Duodenal mucosa (tissue), 2 donors: ENCODE measurements around the gene MGMT.

ENCODE experiments used
- H3K27ac ChIP-seq: one replicate; pipeline ENCODE4 v1.7.0; 2013; ENCODE audit warnings: low read depth, low read length
- H3K27me3 ChIP-seq, 2 donors: one replicate each; pipeline ENCODE4 v1.7.0; 2013; ENCODE audit warnings: low read length in 2 of 2, control low read depth in 1 of 2; ENCODE audit not compliant: insufficient read depth in 2 of 2, control insufficient read depth in 1 of 2
- H3K36me3 ChIP-seq, 2 donors: one replicate each; pipeline ENCODE4 v1.7.0; 2013; ENCODE audit warnings: low read length in 2 of 2, control low read depth in 1 of 2; ENCODE audit not compliant: insufficient read depth in 2 of 2, control insufficient read depth in 1 of 2
- H3K4me1 ChIP-seq, 2 donors: one replicate each; pipeline ENCODE4 v1.7.0; 2013; ENCODE audit warnings: low read length in 2 of 2, control low read depth in 1 of 2; ENCODE audit not compliant: insufficient read depth in 2 of 2, control insufficient read depth in 1 of 2
- H3K4me3 ChIP-seq, 2 donors: one replicate each; pipeline ENCODE4 v1.7.0; 2013; ENCODE audit warnings: low read length in 2 of 2, low read depth in 1 of 2
- H3K9ac ChIP-seq, 2 donors: one replicate each; pipeline ENCODE4 v1.7.0; 2013; ENCODE audit warnings: low read length in 2 of 2, low read depth in 1 of 2
- H3K9me3 ChIP-seq, 2 donors: one replicate each; pipeline ENCODE4 v1.7.0; 2013; ENCODE audit warnings: low read length in 2 of 2, control low read depth in 1 of 2; ENCODE audit not compliant: control insufficient read depth in 1 of 2

The MGMT gene

DNA sequence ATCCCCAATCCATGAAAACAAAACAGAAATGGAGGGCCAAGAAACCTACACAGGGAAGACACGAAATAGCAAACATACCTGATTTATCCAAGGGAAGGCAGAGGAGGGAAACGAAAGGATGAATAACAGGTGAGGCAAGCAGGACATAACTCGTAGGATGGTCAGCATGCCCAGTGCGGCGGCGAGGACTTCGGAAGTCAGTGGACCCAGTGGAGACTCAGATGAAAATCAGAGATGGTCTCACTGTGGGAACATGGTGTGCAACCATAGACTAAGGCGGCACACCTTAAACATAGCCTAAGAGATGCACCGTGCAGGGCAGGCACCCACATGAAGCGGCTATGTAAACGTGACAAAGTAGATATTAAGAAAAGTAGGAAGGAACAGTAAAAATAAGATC, 157.5 kb downstream of the MGMT start:
- Histone ChIP-seq H3K9ac (no peak overlapping the region), H3K36me3 (no peaks in the 10 kb centered on the region), H3K27me3 (no peaks in the 10 kb centered on the region), H3K4me1 (no peaks in the 10 kb centered on the region), H3K27ac (no peak overlapping the region), H3K9me3 (no peaks in the 10 kb centered on the region), H3K4me3 (no peak overlapping the region)

DNA sequence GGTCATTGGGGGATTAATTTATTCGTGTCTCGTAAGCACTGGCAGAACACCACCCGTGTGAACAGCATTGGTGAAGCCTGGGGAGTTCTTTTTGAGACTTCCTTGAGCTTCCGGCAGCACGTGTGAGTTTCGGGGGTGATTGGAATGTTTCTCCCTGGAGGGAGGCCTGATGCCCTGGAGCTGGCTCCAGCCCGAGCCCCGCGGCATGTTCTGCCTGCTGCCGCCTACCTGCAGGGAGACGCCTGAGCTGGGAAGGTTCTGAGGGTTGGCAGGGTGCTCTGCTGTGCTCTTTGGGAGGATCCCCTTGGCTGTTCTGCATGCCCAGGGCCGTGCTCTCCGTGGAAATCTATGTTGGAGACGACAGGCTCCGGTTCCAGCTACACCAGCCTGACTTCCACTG, 159.3 kb downstream of the MGMT start:
- no peak overlapping the region for H3K9ac ChIP-seq
- H3K36me3 ChIP-seq = no peaks in the 10 kb centered on the region
- no peaks in the 10 kb centered on the region for H3K4me1 ChIP-seq
- no peak overlapping the region for H3K4me3 ChIP-seq
- H3K27ac ChIP-seq = no peak overlapping the region
- no peaks in the 10 kb centered on the region for H3K27me3 ChIP-seq
- H3K9me3 ChIP-seq = no peaks in the 10 kb centered on the region

DNA sequence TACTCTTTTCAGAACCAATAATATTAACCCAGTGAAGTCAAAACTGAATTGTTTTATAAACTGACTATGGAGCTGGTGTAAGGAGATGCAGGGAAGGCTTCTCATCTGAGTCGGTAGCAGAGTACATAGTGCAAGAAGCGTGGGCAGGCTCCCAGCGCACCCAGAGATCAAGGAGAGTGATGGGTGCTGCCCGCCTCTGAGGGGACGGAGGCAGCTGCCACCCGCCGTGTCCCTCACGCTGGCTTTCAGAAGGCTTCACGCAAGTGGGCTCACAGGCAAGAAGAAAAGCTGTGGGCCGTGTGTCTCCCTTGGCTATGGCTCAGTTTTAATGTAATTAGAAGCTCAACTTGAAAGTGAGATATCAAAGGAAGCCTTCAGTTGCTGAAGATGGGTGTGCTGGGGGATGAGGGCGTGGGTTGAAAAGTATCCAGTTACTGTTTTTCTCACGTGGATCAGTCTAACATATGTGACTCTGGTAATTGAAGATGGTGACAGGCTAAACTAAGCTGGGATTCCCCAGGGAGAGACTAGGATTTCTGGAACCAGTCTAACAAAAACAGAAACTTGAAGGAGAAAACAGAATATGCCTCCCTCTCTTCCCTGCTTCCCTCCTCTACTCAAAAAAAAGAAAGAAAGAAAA, 159.9 kb downstream of the MGMT start:
- Histone ChIP-seq H3K4me1 (no peaks in the 10 kb centered on the region), H3K4me3 (no peak overlapping the region), H3K27ac (no peak overlapping the region), H3K27me3 (no peaks in the 10 kb centered on the region), H3K36me3 (no peaks in the 10 kb centered on the region), H3K9ac (no peak overlapping the region), H3K9me3 (no peaks in the 10 kb centered on the region)

DNA sequence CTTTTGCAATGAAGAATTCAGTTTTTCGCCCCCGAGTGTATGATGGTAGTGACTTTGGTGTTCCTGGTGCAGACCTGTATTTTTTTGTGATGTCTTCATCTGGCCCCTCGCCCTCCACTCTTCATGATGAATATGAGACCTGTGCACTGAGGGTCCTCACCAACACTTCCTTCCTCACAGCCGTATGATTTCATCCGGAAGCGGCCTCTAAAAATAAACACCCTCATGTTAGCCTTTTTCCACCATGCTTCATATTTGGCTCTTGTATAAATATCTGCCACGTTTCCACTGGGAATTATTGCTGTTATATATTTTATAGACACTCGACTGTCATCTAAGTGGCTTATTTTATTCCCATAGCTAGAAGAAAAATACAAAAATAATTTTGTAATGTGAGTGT, 160.4 kb downstream of the MGMT start:
- H3K9ac ChIP-seq = no peak overlapping the region
- H3K4me3 ChIP-seq = no peak overlapping the region
- no peaks in the 10 kb centered on the region for H3K4me1 ChIP-seq
- H3K9me3 ChIP-seq = no peaks in the 10 kb centered on the region
- no peaks in the 10 kb centered on the region for H3K27me3 ChIP-seq
- H3K27ac ChIP-seq = no peak overlapping the region
- no peaks in the 10 kb centered on the region for H3K36me3 ChIP-seq

DNA sequence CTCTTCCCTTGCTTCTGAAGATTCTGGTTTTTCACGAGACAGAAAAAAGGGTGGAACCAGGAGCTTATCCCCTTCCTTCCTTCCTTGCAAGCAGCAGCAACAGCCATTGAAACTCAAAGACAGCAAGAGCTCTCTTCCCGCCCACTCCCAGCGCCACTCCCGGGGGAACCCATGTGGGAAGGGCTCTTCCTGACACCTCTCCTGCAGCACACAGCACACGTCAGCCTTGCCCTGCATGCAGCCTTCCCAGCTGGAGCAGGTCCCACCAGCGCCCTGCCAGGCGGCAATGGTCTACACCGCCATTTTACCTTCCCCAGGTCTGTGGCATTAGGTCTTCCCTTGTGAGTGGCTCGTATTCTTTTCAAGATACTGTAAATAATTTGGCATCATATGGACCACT, 161.8 kb downstream of the MGMT start:
- Histone ChIP-seq H3K4me1 (no peaks in the 10 kb centered on the region), H3K27ac (no peak overlapping the region), H3K36me3 (no peaks in the 10 kb centered on the region), H3K9me3 (no peaks in the 10 kb centered on the region), H3K27me3 (no peaks in the 10 kb centered on the region), H3K9ac (no peak overlapping the region), H3K4me3 (no peak overlapping the region)

DNA sequence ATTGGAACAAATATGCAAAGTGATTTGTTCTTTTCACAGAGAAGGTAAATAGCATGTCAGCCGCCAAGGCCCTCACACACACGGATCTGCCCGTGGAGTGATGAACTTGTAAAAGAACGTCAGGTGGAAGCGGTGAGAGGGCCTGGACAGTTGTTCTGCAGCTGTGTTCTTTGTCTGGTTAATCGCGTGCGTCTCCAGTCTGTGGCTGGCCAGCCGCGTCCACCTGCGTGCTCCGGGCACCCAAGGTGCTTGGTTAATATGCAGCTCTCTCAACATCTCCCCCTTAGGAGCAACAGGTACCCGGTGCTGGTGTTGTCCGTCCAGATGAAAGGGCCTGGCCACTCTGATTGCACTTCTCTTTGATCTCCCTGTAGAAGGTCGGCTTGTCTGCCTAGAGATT, 162.9 kb downstream of the MGMT start:
- Histone ChIP-seq H3K4me3 (no peak overlapping the region), H3K9me3 (no peaks in the 10 kb centered on the region), H3K36me3 (no peaks in the 10 kb centered on the region), H3K27me3 (no peaks in the 10 kb centered on the region), H3K4me1 (no peaks in the 10 kb centered on the region), H3K27ac (no peak overlapping the region), H3K9ac (no peak overlapping the region)

DNA sequence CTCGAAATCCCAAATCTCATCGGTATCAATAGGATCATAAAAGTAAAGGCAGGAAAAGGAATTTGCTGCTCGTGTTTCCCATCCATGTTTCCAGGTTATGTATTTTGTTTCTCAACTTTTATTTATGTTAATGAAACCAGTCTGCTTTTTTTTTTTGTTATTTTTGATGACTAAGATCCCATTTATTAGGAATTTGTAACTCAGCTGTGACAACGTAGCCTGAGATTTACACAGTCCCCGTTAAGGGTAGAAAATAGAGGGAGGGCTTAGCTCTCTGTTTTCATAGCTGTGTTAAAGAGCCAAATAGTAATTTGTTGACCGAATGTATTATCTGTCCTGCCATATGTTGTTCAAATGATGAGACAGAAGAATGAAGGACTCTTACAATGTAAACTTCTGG, 164.0 kb downstream of the MGMT start:
- H3K9me3 ChIP-seq = no peaks in the 10 kb centered on the region
- H3K36me3 ChIP-seq = no peaks in the 10 kb centered on the region
- H3K27ac ChIP-seq = no peak overlapping the region
- no peak overlapping the region for H3K9ac ChIP-seq
- no peak overlapping the region for H3K4me3 ChIP-seq
- no peaks in the 10 kb centered on the region for H3K27me3 ChIP-seq
- H3K4me1 ChIP-seq = no peaks in the 10 kb centered on the region

DNA sequence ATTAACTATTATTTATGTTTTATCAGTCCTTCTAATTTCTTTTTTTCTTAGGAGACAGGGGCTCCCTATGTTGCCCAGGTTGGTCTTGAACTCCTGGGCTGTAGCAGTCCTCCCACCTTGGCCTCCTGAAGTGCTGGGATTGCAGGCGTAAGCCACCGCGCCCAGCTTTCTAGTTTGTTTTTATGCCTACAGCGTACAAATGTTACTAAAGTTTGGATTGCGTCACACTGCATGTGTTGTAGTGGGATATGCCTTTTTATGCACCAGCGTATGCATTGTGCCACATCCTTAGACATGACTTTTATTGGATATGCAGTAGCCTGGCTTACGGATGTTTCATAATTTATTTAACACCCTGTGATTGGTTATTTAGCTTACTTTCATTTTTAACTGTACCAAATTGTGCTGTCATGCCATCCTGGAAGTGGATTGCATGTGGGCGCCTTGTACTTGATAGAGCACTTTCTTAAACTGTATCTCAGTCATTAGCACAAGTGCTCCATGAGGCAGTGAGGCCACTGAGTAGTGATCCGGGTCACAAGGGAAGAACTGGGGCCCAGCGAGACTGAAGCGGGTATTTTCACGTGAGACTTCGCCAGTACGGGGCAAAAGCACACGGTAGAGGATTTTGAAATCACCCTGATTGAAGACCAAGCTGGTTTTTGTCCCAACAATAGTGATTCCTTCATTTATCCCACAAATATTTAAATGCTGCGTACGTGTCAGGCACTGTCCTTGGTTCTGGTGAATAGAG, 165.0 kb downstream of the MGMT start:
- Histone ChIP-seq H3K9me3 (no peaks in the 10 kb centered on the region), H3K4me3 (no peak overlapping the region), H3K36me3 (no peaks in the 10 kb centered on the region), H3K27ac (no peak overlapping the region), H3K4me1 (no peaks in the 10 kb centered on the region), H3K9ac (no peak overlapping the region), H3K27me3 (no peaks in the 10 kb centered on the region)

DNA sequence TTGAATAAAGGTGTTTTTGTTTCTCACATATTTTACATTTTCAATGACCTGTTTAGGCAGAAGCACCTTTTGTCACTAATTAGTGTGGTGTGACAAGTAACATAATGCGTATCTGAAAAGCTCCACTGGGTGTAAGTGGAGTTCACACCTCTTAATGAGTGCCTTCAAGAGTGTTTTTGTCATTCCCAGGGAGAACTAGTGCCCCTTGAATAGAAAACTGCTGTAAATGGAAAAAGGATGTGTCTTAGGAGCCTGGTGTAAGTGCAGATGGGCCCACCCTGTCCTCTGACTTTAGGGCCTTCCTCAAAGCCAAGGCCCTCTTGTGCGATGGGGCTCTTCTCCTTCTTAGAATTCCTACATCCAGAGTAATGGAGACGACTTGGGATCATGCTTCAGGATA, 170.0 kb downstream of the MGMT start:
- H3K36me3 ChIP-seq = no peaks in the 10 kb centered on the region
- no peak overlapping the region for H3K4me3 ChIP-seq
- H3K9ac ChIP-seq = no peak overlapping the region
- H3K27me3 ChIP-seq = no peaks in the 10 kb centered on the region
- H3K9me3 ChIP-seq = no peaks in the 10 kb centered on the region
- H3K27ac ChIP-seq = no peak overlapping the region
- no peaks in the 10 kb centered on the region for H3K4me1 ChIP-seq

DNA sequence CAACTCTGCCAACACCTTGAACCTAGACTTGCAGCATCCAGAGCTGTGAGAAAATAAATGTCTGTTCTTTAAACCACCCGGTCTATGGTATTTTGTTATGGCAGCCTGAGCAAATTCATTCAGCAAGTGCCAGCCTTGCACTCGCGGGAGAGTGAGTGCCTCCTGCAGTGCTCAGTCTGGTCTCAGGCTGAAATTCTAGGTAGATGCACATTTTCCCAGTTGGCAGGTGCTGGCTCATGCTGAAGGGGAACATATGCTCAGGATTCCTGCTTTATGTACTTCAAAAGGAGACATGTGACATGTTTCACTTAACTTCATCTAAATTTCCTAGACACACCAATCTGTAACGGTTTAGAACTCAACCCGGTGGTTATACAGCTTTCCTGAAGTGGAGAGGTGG, 170.8 kb downstream of the MGMT start:
- no peaks in the 10 kb centered on the region for H3K4me1 ChIP-seq
- H3K27ac ChIP-seq = no peak overlapping the region
- H3K9me3 ChIP-seq = no peaks in the 10 kb centered on the region
- no peak overlapping the region for H3K9ac ChIP-seq
- no peak overlapping the region for H3K4me3 ChIP-seq
- no peaks in the 10 kb centered on the region for H3K36me3 ChIP-seq
- no peaks in the 10 kb centered on the region for H3K27me3 ChIP-seq
